HL-60/S4 (cell line): Measurements from ENCODE around the gene HSPB7.
"Not testable (repeated sequence)": the region's sequence is repeated elsewhere in the genome, so short reads cannot be mapped to it uniquely, and the experiment has no call there.

ENCODE experiments used
- in situ Hi-C: fragments of 300-500 bp; cut with MboI; formaldehyde crosslinking; loops from 2 replicates; pipeline ENCODE4 v1.14.3; 2022; ENCODE audit warnings: low sequenced_read_pairs

HSPB7 gene

GRCh38 chr1:16051039-16051438 lies 33.2 kb upstream of the HSPB7 start:
- in situ Hi-C loops: no loop called here

DNA sequence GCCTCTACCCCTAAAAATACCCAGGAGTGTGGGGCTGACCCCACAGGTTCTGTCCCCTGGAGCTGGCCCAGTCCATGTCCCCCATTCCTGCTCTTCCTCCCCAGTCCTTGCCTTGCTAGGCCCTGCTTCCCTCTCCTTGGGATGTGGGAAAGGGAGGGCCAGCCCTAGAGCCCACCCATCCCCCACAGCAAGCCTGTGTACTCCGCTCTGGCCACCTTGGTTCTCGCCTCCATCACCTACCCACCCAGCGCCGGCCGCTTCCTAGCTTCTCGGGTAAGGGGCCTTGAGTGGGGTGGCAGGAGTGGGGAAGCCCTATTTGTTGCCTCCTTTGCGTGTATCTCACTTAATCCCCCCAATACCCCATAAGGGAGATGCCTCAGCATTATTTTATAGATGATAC lies 32.5 kb upstream of the HSPB7 start:
- in situ Hi-C loops: no loop called here

DNA sequence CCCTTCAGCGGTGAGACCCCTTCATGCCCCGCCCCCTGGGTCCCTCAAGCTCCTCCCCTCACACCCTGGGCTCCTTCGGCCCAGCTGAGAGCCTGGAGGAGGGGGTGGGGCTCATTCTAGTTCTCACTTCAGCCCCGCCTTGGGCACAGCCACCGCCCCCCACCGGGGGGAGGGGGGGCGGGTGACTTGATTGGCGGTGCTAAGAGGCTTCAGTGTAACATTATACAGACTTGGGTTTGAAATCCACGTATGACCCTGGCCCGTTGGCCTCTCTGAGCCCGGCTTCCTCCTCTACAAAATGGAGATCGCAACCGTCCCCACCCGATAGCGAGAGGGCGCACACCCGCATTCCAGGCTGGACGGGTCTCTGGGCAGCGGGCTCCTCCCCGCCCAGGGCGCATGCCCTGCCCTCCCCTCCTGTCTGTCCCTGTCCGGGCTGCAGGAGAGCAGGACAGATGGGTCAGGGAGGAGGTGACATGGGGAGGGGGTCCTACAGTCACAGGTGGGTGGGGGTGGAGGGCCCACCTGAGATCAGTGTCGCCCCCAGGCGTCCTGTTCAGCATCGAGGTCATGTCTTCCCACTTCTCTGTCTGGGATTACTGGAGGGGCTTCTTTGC lies 30.8 kb upstream of the HSPB7 start:
- in situ Hi-C loops: no loop called here

DNA sequence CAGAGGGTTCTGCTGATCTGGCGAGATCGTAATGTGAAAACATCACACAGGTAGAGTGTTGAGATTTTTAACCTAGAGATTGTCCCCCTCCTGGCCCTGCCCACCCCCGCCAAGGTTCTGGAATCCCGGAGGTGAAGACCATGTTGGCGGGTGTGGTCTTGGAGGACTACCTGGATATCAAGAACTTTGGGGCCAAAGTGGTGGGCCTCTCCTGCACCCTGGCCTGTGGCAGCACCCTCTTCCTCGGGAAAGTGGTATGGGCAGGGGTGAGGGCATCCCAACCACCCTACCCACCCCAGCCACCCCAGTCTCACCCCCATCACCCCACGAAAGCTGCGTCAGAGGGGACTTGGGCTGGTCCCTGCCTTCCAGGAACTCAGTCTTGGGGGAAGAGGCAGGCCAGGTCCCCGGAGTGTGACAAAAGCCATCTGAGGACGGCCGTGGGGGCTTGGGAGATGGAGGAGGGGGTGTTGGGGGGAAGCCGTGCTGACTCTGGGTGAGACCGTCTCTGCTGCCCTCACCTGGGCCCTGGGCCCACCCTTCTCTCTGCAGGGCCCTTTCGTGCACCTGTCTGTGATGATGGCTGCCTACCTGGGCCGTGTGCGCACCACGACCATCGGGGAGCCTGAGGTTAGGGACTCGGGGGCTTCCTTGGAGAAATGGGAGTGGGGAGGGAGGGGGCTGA lies 30.1 kb upstream of the HSPB7 start:
- in situ Hi-C loops: no loop called here

DNA sequence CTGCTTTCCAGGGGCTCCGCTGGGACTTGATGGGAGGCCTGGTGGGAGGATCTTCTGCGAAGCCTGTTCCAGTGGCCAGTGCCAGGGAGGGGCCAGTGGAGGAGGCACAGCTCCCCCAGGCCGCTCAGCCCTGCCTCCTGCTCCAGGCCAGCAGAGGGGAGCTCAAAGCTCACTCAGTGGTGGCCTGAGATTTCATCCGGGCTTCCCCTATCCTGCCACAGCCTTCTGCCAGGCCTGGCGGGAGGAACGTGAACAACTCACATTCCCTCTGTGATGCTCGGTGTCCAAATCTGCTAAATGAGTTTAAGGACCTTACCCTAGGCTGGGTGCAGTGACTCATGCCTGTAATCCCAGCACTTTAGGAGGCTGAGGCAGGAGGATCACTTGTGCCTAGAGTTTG lies 29.0 kb upstream of the HSPB7 start:
- in situ Hi-C loops: no loop called here

- in situ Hi-C loops: no loop called here
Measured at GRCh38 chr1:16043950-16044349, 26.1 kb upstream of the HSPB7 start.

DNA sequence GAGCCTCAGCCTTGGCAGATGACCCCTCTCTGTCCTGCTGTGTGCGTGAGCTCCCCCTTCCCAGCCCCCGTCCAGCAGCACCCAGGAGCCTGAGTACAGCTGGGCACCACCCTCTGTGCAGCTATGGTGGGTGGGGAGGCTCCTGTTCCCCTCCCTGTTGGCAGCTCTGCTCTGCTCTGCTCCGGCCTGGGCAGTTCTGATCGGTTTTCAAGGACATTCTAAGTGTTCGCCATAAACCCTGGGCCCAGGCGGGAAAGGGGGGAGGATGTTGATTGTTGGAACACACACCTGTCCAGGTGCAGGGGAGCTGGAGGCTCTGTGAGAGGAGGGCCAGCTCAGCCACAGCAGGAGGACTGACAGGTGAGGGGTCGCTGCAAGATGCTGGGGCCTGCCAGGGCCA lies 25.7 kb upstream of the HSPB7 start, which contains the start of gene CLCNKB:
TSS of gene CLCNKB (plus strand) at position 262 of the 400 bp plus-strand sequence. CDS start 711 bp downstream, outside the sequence.
- in situ Hi-C loops: no loop called here

DNA sequence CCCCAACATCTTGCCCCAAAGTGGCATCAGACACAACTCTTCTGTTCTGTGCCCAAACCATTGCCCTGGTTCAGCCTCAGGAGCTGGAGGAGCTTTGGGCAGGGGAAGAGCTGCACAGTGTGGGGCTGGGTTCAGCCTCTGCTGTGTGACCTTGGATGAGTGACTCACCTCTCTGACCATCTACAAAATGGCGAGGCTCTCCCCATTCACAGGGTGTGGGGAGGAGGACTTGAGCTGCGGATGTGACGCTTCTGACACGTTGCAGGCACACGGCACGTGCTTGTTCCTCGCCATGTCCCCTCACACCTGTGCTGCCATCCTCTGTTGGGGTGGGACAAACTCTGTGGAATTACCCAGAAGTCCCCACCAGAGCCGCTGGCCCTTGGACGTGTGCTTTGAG lies 24.8 kb upstream of the HSPB7 start:
- in situ Hi-C loops: not testable (repeated sequence)

DNA sequence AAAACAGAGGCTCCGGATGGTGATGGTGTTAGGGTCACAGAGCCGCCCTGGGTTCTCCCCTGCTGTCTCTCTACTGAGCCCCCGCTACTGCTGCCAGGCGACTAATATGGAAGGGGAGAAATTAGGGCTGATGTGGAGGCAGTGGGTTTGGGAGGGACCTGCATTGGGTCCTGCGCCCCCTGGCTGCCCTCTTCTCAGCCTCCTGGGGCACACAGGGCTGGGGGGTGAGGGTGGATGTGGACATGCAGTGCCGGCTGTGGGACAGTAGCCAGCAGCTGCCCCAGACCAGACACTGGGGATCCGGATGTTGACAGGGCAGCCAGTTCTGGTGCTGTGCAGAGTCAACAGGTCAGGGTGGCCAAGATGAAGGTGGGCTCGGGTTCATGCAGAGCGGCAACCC lies 24.3 kb upstream of the HSPB7 start:
- in situ Hi-C loops: no loop called here

- in situ Hi-C loops: no loop called here
Measured at GRCh38 chr1:16041200-16041599, 23.4 kb upstream of the HSPB7 start.

- in situ Hi-C loops: not testable (repeated sequence)
Measured at GRCh38 chr1:16039871-16040270, 22.0 kb upstream of the HSPB7 start.

GRCh38 chr1:16038620-16038912 lies 20.7 kb upstream of the HSPB7 start:
- in situ Hi-C loops: no loop called here

DNA sequence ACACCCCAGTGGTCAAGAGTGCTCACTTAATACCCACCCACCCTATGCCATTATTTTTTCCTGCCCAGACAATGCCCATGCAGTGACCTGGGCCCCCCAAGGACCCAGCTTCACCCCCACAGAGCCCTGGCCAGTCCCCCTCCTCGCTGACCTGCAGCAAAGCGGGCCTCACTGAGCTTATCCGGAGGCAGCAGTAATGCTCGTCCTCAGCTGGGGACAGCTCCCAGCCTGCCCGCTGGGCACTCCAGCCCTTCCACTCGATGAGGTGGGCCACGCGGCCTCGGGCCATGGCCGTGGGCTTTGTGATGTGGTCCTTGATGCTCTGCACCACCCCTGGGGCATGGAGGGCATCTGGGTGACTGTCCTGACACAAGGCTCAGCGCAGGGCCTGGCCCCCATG lies 18.6 kb upstream of the HSPB7 start:
- in situ Hi-C loops: not testable (repeated sequence)

GRCh38 chr1:16033103-16033632 lies 15.3 kb upstream of the HSPB7 start:
- in situ Hi-C loops: not testable (repeated sequence)

GRCh38 chr1:16032388-16033102 lies 14.7 kb upstream of the HSPB7 start:
- in situ Hi-C loops: no loop called here

GRCh38 chr1:16031551-16031950 lies 13.7 kb upstream of the HSPB7 start:
- in situ Hi-C loops: no loop called here

GRCh38 chr1:16029288-16029687 lies 11.4 kb upstream of the HSPB7 start:
- in situ Hi-C loops: no loop called here

GRCh38 chr1:16029003-16029268 lies 11.1 kb upstream of the HSPB7 start:
- in situ Hi-C loops: not testable (repeated sequence)

- in situ Hi-C loops: no loop called here
Measured at GRCh38 chr1:16028237-16029002, 10.6 kb upstream of the HSPB7 start.

DNA sequence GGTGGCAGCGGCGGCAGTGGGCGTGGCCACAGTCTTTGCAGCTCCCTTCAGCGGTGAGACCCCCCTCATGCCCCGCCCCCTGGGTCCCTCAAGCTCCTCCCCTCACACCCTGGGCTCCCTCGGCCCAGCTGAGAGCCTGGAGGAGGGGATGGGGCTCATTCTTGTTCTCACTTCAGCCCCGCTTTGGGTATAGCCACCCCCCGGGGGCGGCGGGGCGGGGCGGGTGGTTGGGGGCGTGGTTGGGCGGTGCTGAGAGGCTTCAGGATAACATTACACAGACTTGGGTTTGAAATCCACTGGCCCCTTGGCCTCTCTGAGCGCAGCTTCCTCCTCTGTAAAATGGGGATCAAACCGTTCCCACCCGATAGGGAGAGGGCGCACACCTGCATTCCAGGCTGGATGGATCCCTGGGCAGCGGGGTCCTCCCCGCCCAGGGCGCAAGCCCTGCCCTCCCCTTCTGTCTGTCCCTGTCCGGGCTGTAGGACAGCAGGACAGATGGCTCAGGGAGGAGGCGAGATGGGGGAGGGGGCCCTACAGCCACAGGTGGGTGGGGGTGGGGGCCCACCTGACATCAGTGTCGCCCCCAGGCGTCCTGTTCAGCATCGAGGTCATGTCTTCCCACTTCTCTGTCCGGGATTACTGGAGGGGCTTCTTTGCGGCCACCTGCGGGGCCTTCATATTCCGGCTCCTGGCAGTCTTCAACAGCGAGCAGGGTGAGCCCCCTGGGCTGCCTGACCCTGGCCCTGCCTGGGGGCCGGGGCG lies 9.1 kb upstream of the HSPB7 start:
- in situ Hi-C loops: no loop called here

DNA sequence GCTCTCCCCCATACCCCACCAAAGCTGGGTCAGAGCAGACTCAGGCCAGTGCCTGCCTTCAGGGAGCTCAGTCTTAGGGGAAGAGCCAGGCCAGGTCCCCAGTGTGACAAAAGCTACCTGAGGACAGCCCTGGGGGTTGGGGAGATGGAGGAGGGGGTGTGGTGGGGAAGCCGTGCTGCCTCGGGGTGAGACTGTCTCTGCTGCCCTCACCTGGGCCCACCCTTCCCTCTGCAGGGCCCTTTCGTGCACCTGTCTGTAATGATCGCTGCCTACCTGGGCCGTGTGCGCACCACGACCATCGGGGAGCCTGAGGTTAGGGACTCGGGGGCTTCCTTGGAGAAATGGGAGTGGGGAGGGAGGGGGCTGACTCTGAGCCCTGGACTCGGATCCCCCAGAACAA lies 8.5 kb upstream of the HSPB7 start:
- in situ Hi-C loops: not testable (repeated sequence)
